ENCODE measurements around the gene SMC6. TPM values are rescaled to one million over a fixed set of nuclear protein-coding genes. Genes with fewer than 3 reads are reported as not detected.

SMC6 gene
- total RNA-seq, 4 donors from 2014 or later: 8.9 to 18.6 (median 12.0) TPM

- no peak for DNase-seq (ENCODE audit: low spot score)
- no peak for ATAC-seq (ENCODE audit: low FRiP score)
- TF ChIP-seq CTCF (IDR thresholded peaks at IDR 0.05): no peak
Measured at GRCh38 chr2:17793803-17794354, 40.3 kb upstream of the SMC6 start.

GRCh38 chr2:17793296-17793695 lies 39.7 kb upstream of the SMC6 start:
- no peak for DNase-seq (ENCODE audit: low spot score)
- TF ChIP-seq CTCF (IDR thresholded peaks at IDR 0.05): no peak
- ATAC-seq (ENCODE audit: low FRiP score): no peak

GRCh38 chr2:17792515-17792914 lies 38.9 kb upstream of the SMC6 start:
- DNase-seq (ENCODE audit: low spot score): no peak
- no peak for TF ChIP-seq CTCF (IDR thresholded peaks at IDR 0.05)
- ATAC-seq (ENCODE audit: low FRiP score): no peak

- DNase-seq (ENCODE audit: low spot score): no peak
- no peak for TF ChIP-seq CTCF (IDR thresholded peaks at IDR 0.05)
- no peak for ATAC-seq (ENCODE audit: low FRiP score)
Measured at GRCh38 chr2:17791817-17792130, 38.2 kb upstream of the SMC6 start.

GRCh38 chr2:17791121-17791816 lies 37.7 kb upstream of the SMC6 start:
- no peak for TF ChIP-seq CTCF (IDR thresholded peaks at IDR 0.05)
- DNase-seq (ENCODE audit: low spot score) (no peak), ATAC-seq (ENCODE audit: low FRiP score) (no peak)

- DNase-seq (ENCODE audit: low spot score) (no peak), ATAC-seq (ENCODE audit: low FRiP score) (no peak)
- TF ChIP-seq CTCF (IDR thresholded peaks at IDR 0.05): no peak
Measured at GRCh38 chr2:17790536-17790935, 36.9 kb upstream of the SMC6 start.

GRCh38 chr2:17788773-17789172 lies 35.2 kb upstream of the SMC6 start:
- no peak for TF ChIP-seq CTCF (IDR thresholded peaks at IDR 0.05)
- ATAC-seq (ENCODE audit: low FRiP score): no peak
- no peak for DNase-seq (ENCODE audit: low spot score)
